Pancreas (tissue), 10 donors: ENCODE data around the gene RSPH3. TPM values are rescaled to one million over a fixed set of nuclear protein-coding genes. Genes with fewer than 3 reads are reported as not detected.
"Not testable (repeated sequence)": the region's sequence is repeated elsewhere in the genome, so short reads cannot be mapped to it uniquely, and the experiment has no call there.

Source experiments
- ATAC-seq, 4 donors: fragments of 200-7000 bp; cut with Tn5 transposase; one replicate each; pipeline versions ENCODE4 v1.8.0 to v1.9.1; 2020; ENCODE audit warnings: mild to moderate bottlenecking in 4 of 4, moderate library complexity in 4 of 4
- DNase-seq, 6 donors: peaks; one replicate each; pipeline ENCODE4 v3.0.0-alpha.2; 2020
- FAIRE-seq: peaks from 2 replicates; lab custom pipeline; 2012; peaks lifted over from hg19 to GRCh38; lab: Jason Lieb, UNC
- H3K27ac ChIP-seq, 4 donors: fragments of 200-600 bp; sonication (generic); 1 replicate in 3 of 4; 2 replicates in 1 of 4; pipeline versions ENCODE4 v1.5.0 to v1.8.0; 2020
- H3K27me3 ChIP-seq, 4 donors: fragments of 200-600 bp; one replicate each; pipeline ENCODE4 v1.8.0; 2021
- H3K36me3 ChIP-seq, 3 donors: fragments of 200-600 bp; sonication (generic) in 1 of 3; one replicate each; pipeline versions ENCODE4 v1.5.0 to v1.8.0; 2020 to 2021
- H3K4me1 ChIP-seq, 3 donors: fragments of 200-600 bp; one replicate each; pipeline ENCODE4 v1.8.0; 2021
- H3K4me3 ChIP-seq, 4 donors: fragments of 200-600 bp; sonication (generic) in 2 of 4; one replicate each; pipeline versions ENCODE4 v1.5.0 to v1.8.0; 2020 to 2021
- H3K9me3 ChIP-seq, 4 donors: fragments of 200-600 bp; one replicate each; pipeline ENCODE4 v1.8.0; 2021
- WGBS, 2 donors: extraction: QIAGEN DNeasy Blood & Tissue Kit; methylation state at CpG; one replicate each; pipeline ENCODE4 v1.1.7; 2013; 5-methylcytosine and 5-hydroxymethylcytosine counted together
- intact Hi-C, 3 donors: fragments of 100-400 bp; cut with DNase I; formaldehyde crosslinking; loops; one replicate each; pipeline versions ENCODE4 v1.11.1 to v1.14.2; 2022
- polyA plus RNA-seq, 2 donors: library from polyadenylated mRNA; stranded (reverse); fragments of 200-250 nt; gene quantifications; one replicate each; pipeline ENCODE4 v1.2.3, GENCODE V29; 2013
- total RNA-seq, 6 donors: library from RNA; stranded (reverse); fragmentation: NEBNext Ultra II Directional in 4 of 6; extraction: Animal tissue kit (Norgen Biotek cat#: 25700) in 4 of 6; gene quantifications; one replicate each; pipeline versions ENCODE4 v1.2.1 to v1.2.4, GENCODE V29; 2021 to 2023
- TF ChIP-seq, protein P1 (sequence below), 4 donors: fragments of 200-600 bp; sonication (generic) in 3 of 4; IDR thresholded peaks; one replicate each; pipeline versions ENCODE4 v1.5.0 to v1.8.0; 2021; ENCODE audit warnings: antibody characterized with exemption in 4 of 4
- donor health status: healthy with polysubstance abuse.
- donor health status: DM: no; HTN: no; CAD: no; lungs with moderate emphysema.
- donor health status: DM: no; HTN: no; CAD: no.
- donor health status: control.
- donor health status: control.
- donor health status: Bipolar disorder and iron deficiency.
- donor health status: DM: yes; HTN: yes; CAD: no.
- donor health status: DM: no; HTN: no; CAD: no.
- donor health status: DM: no; HTN: no; CAD: no.
- donor health status: DM: yes; HTN: yes; CAD: no.

The RSPH3 gene
- total and polyA plus RNA-seq, 8 donors = 2.1 to 8.8 (median 4.7) TPM

DNA sequence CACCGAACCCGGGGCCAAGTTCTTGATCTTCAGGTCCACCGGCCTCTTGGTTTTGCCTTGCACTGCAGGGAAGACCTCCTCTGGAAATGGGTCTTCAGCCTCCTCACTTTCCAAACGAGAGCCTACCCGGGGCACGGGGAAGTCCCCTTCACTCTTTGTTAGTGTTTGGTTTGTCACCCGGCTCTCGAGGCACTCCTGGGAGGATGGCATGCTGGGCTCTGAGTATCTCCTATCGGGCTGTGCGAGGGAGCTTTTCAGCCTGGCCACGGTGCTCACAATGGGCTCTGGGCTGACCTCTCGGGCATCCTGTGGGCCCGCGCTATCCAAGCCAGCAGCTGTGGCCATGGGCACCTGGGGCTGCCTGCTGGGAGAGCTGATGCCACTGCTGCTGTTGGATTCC lies 36.7 kb upstream of the RSPH3 start:
- no peaks in the 10 kb centered on the region for H3K4me1 ChIP-seq
- H3K27ac ChIP-seq = no peak overlapping the region
- 79 to 81% methylated on average over 14 of the region's 14 CpGs for WGBS, 2 donors
- H3K4me3 ChIP-seq = no peak overlapping the region
- no peak for ATAC-seq
- no peaks in the 10 kb centered on the region for H3K9me3 ChIP-seq
- no peaks in the 10 kb centered on the region for H3K36me3 ChIP-seq
- FAIRE-seq = no peak
- intact Hi-C loops = no loop called here
- H3K27me3 ChIP-seq = no peaks in the 10 kb centered on the region
- TF ChIP-seq, protein P1, sequence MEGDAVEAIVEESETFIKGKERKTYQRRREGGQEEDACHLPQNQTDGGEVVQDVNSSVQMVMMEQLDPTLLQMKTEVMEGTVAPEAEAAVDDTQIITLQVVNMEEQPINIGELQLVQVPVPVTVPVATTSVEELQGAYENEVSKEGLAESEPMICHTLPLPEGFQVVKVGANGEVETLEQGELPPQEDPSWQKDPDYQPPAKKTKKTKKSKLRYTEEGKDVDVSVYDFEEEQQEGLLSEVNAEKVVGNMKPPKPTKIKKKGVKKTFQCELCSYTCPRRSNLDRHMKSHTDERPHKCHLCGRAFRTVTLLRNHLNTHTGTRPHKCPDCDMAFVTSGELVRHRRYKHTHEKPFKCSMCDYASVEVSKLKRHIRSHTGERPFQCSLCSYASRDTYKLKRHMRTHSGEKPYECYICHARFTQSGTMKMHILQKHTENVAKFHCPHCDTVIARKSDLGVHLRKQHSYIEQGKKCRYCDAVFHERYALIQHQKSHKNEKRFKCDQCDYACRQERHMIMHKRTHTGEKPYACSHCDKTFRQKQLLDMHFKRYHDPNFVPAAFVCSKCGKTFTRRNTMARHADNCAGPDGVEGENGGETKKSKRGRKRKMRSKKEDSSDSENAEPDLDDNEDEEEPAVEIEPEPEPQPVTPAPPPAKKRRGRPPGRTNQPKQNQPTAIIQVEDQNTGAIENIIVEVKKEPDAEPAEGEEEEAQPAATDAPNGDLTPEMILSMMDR (IDR thresholded peaks at IDR 0.05) = no peak
- DNase-seq = no peak

DNA sequence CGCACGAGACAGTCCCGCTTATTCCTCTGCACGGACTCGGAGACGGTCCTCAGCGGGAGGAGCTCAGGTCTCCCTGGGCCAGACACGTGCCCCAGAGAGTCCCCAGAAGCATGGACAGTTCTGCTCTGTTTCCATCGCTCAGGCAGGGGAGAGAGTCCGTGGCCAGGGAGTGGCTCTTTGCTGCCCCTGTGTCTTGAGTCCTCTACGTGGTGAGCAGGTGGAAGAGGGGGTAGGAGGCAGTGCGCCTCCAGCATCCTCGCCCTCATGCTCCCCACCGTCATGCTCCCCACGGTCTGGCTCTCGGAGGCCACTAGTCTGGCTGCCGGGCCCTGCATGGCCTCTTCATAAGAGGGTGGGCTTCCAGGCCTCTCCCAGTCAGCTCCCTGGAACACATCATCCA lies 35.9 kb upstream of the RSPH3 start:
- no peak for DNase-seq
- intact Hi-C loops = no loop called here

DNA sequence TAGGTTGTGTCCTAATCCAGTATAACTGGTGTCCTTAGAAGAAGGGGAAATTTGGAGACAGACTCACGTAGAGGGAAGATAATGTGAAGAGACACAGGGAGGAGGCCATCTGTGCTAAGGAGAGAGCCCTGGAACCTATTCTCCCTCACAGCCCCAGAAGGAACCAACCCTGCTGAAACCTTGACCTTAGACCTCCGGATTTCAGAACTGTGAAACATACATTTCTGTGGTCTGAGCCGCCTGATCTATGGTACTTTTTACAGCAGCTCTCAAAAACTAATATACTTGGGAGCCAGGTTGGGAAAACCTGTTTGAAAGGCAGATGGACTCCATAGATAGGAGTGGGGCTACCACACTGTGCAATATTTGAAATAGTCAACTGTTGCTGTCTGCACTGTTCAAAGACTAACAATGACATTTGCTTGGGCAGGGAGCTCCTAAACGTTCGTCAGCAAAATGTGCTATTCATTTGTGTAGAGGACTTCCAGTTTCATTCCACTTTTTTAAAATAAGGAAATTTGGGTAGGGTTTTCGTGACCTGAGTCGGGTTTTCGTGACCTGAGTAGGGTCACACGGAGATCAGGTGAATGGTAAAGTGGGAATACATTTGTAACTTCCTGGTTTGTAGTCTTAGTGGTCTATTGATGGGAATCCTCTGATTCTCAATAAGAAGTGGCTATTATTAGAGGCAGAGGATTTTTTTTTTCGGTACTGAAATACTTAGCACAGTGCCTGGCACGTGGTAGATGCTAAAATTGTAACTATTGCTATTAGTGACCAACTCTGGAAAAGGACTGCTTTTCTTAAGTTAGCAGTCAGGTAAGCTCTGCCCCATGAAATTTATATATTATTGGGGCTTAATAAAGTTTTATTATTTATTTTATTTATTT lies 33.4 kb upstream of the RSPH3 start:
- ATAC-seq = peak in 1 of 4 donors; percentile 28
- H3K27ac ChIP-seq = no peak overlapping the region
- H3K27me3 ChIP-seq = no peaks in the 10 kb centered on the region
- TF ChIP-seq, protein P1 (IDR thresholded peaks at IDR 0.05) = no peak
- no peaks in the 10 kb centered on the region for H3K36me3 ChIP-seq
- no peak for FAIRE-seq
- 84 to 87% methylated on average over 11 of the region's 11 CpGs for WGBS, 2 donors
- H3K9me3 ChIP-seq = no peaks in the 10 kb centered on the region
- DNase-seq = no peak
- intact Hi-C loops = no loop called here
- no peak overlapping the region for H3K4me3 ChIP-seq
- no peaks in the 10 kb centered on the region for H3K4me1 ChIP-seq

More for the DNA sequence above, 35.9 kb upstream of the RSPH3 start:
- no peaks in the 10 kb centered on the region for H3K27me3 ChIP-seq
- no peaks in the 10 kb centered on the region for H3K36me3 ChIP-seq
- no peak overlapping the region for H3K4me3 ChIP-seq
- TF ChIP-seq, protein P1 (IDR thresholded peaks at IDR 0.05) = no peak
- H3K4me1 ChIP-seq = no peaks in the 10 kb centered on the region
- 81 to 88% methylated on average over 17 of the region's 17 CpGs for WGBS, 2 donors
- no peak for FAIRE-seq
- no peak for ATAC-seq
- no peak overlapping the region for H3K27ac ChIP-seq
- no peaks in the 10 kb centered on the region for H3K9me3 ChIP-seq

DNA sequence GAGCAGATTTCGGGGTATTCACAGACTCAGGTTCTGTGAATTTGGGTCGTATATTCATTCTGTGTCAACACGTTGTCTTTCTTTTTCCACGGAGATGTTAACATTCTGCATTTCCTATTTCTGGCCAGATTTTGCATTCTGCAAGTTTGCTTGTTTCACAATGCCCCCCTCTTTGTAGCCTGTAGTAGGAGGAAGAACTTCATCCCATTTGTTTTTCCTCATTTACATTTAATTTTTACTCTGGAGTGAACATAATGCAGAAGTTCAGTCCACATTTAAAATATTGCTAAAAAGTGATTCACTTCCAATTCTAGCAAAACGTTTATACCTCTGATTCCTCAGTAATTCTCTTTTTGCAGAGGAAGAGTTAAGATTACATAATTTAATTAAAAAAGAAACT lies 31.8 kb upstream of the RSPH3 start:
- TF ChIP-seq, protein P1 (IDR thresholded peaks at IDR 0.05) = no peak
- FAIRE-seq = no peak

DNA sequence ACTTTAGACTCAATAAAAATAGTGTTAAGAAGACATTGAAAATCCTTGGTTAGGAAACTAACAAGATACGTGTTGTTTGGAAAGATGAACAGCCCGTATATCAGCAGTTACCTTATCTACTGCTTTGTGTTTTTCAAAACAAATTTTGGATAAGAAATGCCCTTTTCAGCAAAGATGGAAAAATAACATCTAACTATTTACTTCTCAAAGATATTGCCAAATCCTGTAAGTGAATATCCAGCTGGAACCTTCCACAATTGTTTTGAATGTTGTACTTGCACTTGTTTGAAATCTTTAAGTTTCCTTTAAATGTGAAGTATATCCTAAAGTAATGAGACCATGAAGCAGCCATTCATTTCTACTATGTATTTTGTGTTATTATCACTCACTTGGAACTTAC lies 30.2 kb upstream of the RSPH3 start:
- intact Hi-C loops = no loop called here
- H3K27me3 ChIP-seq = no peaks in the 10 kb centered on the region
- no peaks in the 10 kb centered on the region for H3K4me1 ChIP-seq
- TF ChIP-seq, protein P1 (IDR thresholded peaks at IDR 0.05) = no peak
- WGBS, 2 donors = 84 to 91% methylated on average over 2 of the region's 2 CpGs
- H3K4me3 ChIP-seq = no peak overlapping the region
- H3K36me3 ChIP-seq = no peaks in the 10 kb centered on the region
- H3K27ac ChIP-seq = no peak overlapping the region
- ATAC-seq (no peak), FAIRE-seq (no peak), DNase-seq (no peak)
- H3K9me3 ChIP-seq = no peaks in the 10 kb centered on the region

More for the DNA sequence above, 31.8 kb upstream of the RSPH3 start:
- Histone ChIP-seq H3K27ac (no peak overlapping the region), H3K9me3 (no peaks in the 10 kb centered on the region), H3K27me3 (no peaks in the 10 kb centered on the region), H3K4me1 (no peaks in the 10 kb centered on the region), H3K36me3 (no peaks in the 10 kb centered on the region), H3K4me3 (no peak overlapping the region)
- peak in 1 of 4 donors; percentile 29 for ATAC-seq
- WGBS, 2 donors = 68 to 75% methylated on average over 5 of the region's 5 CpGs
- no peak for DNase-seq
- intact Hi-C loops = no loop called here

DNA sequence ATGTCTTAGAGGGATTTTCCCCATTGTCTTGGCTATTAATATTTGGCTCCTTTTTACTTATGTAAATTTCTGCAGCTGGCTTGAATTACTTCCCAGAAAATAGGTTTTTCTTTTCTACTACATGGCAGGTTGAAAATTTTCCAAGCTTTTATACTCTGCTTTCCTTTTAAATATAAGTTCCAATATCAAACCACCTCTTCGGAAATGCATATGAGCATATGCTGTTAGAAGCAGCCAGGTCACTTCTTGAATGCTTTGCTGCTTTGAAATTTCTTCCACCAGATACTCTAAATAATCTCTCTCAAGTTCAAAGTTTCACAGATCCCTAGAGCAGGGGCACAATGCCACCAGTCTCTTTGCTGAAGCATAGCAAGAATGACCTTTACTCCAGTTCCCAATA lies 25.2 kb upstream of the RSPH3 start:
- DNase-seq, H3K4me1 ChIP-seq, H3K4me3 ChIP-seq, H3K27me3 ChIP-seq, H3K9me3 ChIP-seq, intact Hi-C loops, ATAC-seq, FAIRE-seq, H3K36me3 ChIP-seq, H3K27ac ChIP-seq: not testable (repeated sequence)
- 44 to 99% methylated on average over 1 of the region's 1 CpG for WGBS, 2 donors
